ENCODE results near the gene CCDC146.
"Not testable (repeated sequence)": the region's sequence is repeated elsewhere in the genome, so short reads cannot be mapped to it uniquely, and the experiment has no call there.

Gene CCDC146

DNA sequence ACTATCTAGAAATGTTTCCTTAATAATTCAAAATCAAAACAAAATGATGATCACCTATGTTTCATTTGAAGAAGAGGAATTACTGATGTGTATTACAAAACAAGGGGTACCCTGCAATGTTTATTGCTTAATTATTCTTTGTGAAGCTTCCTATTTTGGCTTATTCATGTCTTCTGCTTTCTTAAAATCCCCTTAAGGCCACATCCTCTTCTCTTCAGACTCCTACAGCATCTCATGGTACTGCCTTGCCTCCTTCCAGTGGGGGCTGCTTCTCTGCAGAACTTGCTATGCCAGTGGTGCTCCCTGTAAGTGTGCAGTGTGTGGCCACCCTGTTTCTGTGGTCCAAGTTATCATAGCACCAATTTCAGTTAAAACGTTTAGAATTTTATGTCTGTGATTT lies 35.0 kb downstream of the CCDC146 start:
- peaks cover 3% of the 10 kb centered on the region for H3K4me1 ChIP-seq (ENCODE audit: control insufficient read depth, insufficient read depth, low read length)
- no peak overlapping the region for H3K9ac ChIP-seq (ENCODE audit: low read length)
- no peak overlapping the region for H3K4me3 ChIP-seq (ENCODE audit: low read length)
- H3K27ac ChIP-seq (ENCODE audit: low read depth, low read length), result no peak overlapping the region
- no peaks in the 10 kb centered on the region for H3K27me3 ChIP-seq (ENCODE audit: control insufficient read depth, insufficient read depth, low read length)
- no peaks in the 10 kb centered on the region for H3K36me3 ChIP-seq (ENCODE audit: control insufficient read depth, insufficient read depth, low read length)

DNA sequence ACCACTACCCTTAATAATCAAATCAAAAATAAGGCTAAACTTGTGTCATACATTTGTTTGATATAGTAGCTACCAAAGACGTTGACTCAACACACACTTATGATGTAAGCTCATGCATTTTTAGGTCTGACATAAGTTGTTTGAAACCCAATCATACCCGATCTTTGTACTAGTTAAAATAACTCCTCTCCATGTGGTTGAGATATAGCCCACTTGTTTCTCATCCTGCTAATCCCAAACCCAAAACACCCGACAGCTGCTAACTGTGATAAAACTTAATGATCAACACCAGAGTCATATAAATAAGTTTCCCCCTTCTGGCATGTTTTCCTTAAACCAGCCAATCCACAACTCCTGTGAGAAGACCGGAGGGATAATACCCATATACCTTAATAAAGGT lies 48.7 kb downstream of the CCDC146 start:
- H3K27me3 ChIP-seq (ENCODE audit: control insufficient read depth, insufficient read depth, low read length); H3K9ac ChIP-seq (ENCODE audit: low read length); H3K4me1 ChIP-seq (ENCODE audit: control insufficient read depth, insufficient read depth, low read length); H3K36me3 ChIP-seq (ENCODE audit: control insufficient read depth, insufficient read depth, low read length); H3K27ac ChIP-seq (ENCODE audit: low read depth, low read length); H3K4me3 ChIP-seq (ENCODE audit: low read length): not testable (repeated sequence)

DNA sequence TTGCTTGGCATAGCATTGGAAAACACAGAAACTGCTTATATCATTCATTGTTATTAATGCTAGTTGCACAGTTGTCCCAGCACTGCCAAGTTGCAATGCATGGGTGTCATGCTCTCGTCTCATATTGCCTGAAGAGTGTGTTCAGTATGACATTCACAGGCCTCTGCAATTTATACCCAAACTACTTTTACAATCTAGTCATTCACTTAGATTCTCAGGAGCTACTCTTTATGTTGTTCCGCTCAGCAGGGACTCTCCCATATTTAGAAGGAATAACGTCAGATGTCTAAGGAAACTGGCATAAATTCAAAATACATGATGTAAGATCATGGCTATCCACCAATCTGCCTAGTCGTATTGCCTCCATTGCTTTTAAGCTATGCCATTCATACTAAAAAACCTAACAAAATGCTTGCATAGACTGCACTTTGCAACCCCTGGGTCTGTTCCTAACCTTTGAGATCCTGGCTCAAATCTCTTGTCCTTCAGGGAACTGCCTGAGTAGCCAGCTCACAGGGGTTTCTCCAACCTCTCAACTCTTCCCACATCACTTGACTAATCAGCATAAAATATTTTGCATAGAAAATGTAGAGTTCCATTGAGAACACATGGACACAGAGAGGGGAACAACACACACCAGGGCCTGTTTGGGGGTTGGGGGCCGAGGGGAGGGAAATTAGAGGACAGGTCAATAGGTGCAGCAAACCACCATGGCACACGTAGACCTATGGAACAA lies 50.2 kb downstream of the CCDC146 start:
- H3K36me3 ChIP-seq (ENCODE audit: control insufficient read depth, insufficient read depth, low read length); H3K4me3 ChIP-seq (ENCODE audit: low read length); H3K27me3 ChIP-seq (ENCODE audit: control insufficient read depth, insufficient read depth, low read length); H3K4me1 ChIP-seq (ENCODE audit: control insufficient read depth, insufficient read depth, low read length); H3K27ac ChIP-seq (ENCODE audit: low read depth, low read length); H3K9ac ChIP-seq (ENCODE audit: low read length): not testable (repeated sequence)

DNA sequence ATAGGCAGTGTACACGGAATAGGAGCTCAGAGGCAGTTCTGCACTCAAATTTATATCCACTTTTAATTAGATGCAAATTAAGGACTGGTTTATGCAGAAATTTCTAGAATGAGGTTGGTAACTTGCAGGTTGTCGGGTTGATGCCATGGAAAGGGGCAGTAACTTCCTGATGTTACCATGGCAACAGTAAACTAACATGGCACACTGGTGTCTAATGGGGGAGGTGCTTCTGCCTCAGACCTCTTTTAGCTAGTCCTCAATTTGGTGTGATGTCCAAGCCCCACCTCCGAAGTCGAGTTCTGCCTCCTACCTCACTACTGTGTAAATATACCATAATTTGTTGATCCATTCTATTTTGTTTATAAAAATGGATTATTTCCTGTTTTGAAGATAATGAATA lies 52.0 kb downstream of the CCDC146 start:
- not testable (repeated sequence) for H3K27me3 ChIP-seq (ENCODE audit: control insufficient read depth, insufficient read depth, low read length); H3K27ac ChIP-seq (ENCODE audit: low read depth, low read length); H3K36me3 ChIP-seq (ENCODE audit: control insufficient read depth, insufficient read depth, low read length); H3K4me3 ChIP-seq (ENCODE audit: low read length); H3K9ac ChIP-seq (ENCODE audit: low read length); H3K4me1 ChIP-seq (ENCODE audit: control insufficient read depth, insufficient read depth, low read length)

DNA sequence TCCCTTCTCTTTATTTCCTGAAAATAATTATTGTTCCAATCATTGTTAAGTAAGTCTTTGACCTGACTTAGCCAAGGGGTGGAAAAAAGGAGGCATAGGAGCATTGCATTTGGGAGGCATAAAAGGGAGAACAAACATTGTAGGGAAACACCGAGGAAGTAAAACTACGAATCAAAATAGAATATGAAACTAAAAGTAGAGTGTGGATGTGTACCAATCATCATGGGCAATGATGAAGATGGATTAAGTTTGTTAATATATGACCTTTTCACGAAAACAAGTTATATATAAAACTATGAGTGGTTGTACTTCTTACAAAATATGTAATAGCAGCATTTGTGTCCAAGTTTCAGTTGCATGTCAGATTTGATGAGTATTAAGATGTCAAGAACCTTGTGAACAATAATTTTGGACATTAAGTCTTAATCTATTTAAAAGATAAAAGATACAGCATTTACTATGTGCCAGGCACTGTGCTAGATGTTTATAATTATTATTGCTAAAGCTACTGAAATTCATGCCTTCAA lies 52.9 kb downstream of the CCDC146 start:
- not testable (repeated sequence) for H3K27me3 ChIP-seq (ENCODE audit: control insufficient read depth, insufficient read depth, low read length)

DNA sequence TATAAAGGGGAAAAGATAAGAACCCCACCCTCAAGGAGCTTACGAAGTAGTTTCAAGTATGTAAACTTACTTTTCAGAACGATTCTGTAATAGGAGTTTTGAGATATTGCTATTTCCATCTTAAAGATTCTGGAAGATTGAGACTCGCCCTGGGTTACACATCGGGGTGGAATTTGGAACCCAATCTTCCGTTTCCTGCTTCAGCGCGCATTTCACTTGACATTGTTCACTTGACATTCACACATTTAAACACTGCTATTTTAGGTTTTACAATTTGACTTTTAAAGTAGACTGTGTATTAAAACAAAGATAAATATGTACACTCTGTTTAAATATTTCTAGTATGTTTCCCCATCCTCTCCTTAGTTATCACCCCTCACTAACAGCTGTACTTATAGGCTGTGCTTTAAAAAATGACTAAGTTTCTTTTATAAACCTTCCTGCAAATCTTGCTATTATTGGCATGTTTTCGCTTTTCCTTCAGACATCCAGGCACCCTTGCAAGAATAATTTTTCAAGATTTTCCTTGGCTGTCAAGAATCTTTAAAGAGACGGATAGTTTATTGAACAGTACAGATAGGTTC lies 55.0 kb downstream of the CCDC146 start:
- H3K9ac ChIP-seq (ENCODE audit: low read length); H3K27me3 ChIP-seq (ENCODE audit: control insufficient read depth, insufficient read depth, low read length); H3K27ac ChIP-seq (ENCODE audit: low read depth, low read length); H3K36me3 ChIP-seq (ENCODE audit: control insufficient read depth, insufficient read depth, low read length); H3K4me1 ChIP-seq (ENCODE audit: control insufficient read depth, insufficient read depth, low read length); H3K4me3 ChIP-seq (ENCODE audit: low read length): not testable (repeated sequence)

More for the DNA sequence above, 52.9 kb downstream of the CCDC146 start:
- not testable (repeated sequence) for H3K4me3 ChIP-seq (ENCODE audit: low read length); H3K9ac ChIP-seq (ENCODE audit: low read length); H3K36me3 ChIP-seq (ENCODE audit: control insufficient read depth, insufficient read depth, low read length); H3K4me1 ChIP-seq (ENCODE audit: control insufficient read depth, insufficient read depth, low read length); H3K27ac ChIP-seq (ENCODE audit: low read depth, low read length)

DNA sequence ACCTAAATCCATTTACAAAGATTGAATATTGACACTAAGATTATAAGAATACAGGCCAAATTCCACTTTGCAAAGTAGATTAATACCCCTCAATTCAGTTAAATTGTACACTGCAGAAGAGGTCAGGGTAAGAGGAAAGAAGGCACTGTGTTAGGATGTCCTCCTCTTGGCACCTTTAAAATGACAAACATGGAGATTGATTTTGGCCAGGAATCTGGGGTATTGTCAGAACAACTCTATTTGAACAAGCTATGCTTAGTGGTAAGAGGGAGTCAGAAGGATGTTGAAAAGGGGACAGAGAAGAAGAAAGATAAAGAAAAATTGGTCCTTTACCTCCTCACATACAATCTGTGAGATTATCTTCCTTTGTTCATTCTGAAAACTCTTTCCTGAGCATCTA lies 55.6 kb downstream of the CCDC146 start:
- H3K9ac ChIP-seq (ENCODE audit: low read length); H3K36me3 ChIP-seq (ENCODE audit: control insufficient read depth, insufficient read depth, low read length); H3K4me3 ChIP-seq (ENCODE audit: low read length); H3K4me1 ChIP-seq (ENCODE audit: control insufficient read depth, insufficient read depth, low read length); H3K27me3 ChIP-seq (ENCODE audit: control insufficient read depth, insufficient read depth, low read length); H3K27ac ChIP-seq (ENCODE audit: low read depth, low read length): not testable (repeated sequence)

DNA sequence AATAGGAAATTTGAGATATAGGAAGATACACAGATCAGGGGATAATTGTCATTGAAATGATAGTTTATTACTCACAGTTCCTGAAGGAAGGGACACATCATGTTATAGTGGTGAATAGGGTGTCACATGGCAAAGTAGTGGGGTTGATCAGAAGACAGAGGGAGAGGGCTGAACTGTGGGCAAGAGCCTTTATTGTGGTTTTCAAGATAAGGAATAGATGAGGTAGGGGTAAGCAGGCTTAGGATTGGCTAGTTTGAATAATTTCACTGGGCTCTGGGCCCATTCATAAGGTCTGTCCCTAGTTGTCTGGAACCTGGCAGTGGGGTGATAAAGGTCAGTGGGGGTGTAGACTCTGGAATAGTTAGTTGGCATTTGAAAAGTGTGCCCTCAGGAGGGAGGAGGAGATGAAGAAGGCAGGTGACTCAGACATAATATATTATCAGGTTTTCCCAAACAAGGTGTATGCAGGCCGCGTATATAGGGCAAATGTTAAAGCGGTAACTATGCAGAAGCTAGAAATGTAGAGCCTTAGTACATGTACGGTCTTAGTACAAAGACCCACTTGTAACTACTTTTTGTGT lies 58.7 kb downstream of the CCDC146 start:
- no peaks in the 10 kb centered on the region for H3K36me3 ChIP-seq (ENCODE audit: control insufficient read depth, insufficient read depth, low read length)
- H3K4me1 ChIP-seq (ENCODE audit: control insufficient read depth, insufficient read depth, low read length), result peaks cover 8% of the 10 kb centered on the region
- H3K27ac ChIP-seq (ENCODE audit: low read depth, low read length), result no peak overlapping the region
- no peak overlapping the region for H3K4me3 ChIP-seq (ENCODE audit: low read length)
- H3K27me3 ChIP-seq (ENCODE audit: control insufficient read depth, insufficient read depth, low read length), result no peaks in the 10 kb centered on the region
- H3K9ac ChIP-seq (ENCODE audit: low read length), result no peak overlapping the region

DNA sequence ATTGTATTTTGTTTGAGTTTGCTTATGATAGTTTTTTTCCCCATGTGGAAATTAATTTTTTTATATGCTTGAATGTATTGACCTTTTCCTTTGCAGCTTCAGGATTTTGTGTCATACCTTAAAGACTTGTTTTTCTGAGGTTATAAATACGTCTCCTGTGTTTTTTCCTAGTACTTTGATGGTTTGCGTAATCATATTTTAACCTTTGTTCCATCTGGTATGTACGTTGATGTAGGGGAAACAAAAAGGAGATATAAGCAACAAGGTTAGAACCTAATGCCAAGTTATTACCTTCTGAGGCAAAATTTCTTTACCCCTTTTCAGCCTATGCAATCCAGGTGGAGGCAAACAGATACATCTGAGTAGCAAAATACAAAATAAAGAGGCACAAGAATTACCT lies 59.3 kb downstream of the CCDC146 start:
- H3K4me3 ChIP-seq (ENCODE audit: low read length), result no peak overlapping the region
- no peaks in the 10 kb centered on the region for H3K36me3 ChIP-seq (ENCODE audit: control insufficient read depth, insufficient read depth, low read length)
- peaks cover 8% of the 10 kb centered on the region for H3K4me1 ChIP-seq (ENCODE audit: control insufficient read depth, insufficient read depth, low read length)
- H3K9ac ChIP-seq (ENCODE audit: low read length), result no peak overlapping the region
- no peaks in the 10 kb centered on the region for H3K27me3 ChIP-seq (ENCODE audit: control insufficient read depth, insufficient read depth, low read length)
- no peak overlapping the region for H3K27ac ChIP-seq (ENCODE audit: low read depth, low read length)

DNA sequence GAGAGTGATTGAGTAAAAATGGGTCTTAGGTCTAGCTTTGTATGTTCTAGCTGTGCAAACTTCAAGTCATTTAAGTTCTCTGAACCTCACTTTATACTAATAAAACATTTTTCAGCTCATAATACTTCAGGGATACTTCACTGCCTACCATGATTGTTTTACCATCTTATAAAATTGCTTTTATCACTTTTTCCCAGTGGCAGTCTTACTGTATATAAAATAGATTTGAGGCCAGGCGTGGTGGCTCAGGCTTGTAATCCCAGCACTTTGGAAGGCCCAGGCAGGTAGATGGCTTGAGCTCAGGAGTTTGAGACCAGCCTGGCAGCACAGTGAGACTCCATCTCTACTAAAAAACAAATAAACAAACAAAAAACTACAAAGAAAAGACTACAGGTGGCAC lies 59.8 kb downstream of the CCDC146 start:
- Histone ChIP-seq H3K27me3 (ENCODE audit: control insufficient read depth, insufficient read depth, low read length) (no peaks in the 10 kb centered on the region), H3K27ac (ENCODE audit: low read depth, low read length) (no peak overlapping the region), H3K36me3 (ENCODE audit: control insufficient read depth, insufficient read depth, low read length) (no peaks in the 10 kb centered on the region), H3K9ac (ENCODE audit: low read length) (no peak overlapping the region), H3K4me1 (ENCODE audit: control insufficient read depth, insufficient read depth, low read length) (peaks cover 8% of the 10 kb centered on the region), H3K4me3 (ENCODE audit: low read length) (no peak overlapping the region)

DNA sequence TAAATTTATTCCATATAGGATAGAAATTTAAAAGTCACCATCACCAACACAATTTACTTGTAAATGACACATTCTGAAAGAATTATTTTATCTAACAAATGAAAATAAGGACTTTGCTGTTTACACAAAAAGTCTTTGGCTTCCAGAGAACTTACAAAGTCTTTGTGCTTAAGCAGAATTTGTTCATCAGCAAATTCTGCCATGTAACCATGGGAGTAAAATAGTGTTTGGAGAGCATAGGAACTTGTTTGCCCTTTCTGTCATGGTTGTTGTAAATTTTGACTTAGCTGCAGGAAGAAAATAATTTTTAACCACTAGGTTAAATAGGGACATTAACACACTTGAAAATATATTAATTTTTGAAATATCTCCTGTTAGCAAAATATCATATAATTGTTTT lies 62.0 kb downstream of the CCDC146 start:
- peak overlapping the region; percentile 75 for H3K27ac ChIP-seq (ENCODE audit: low read depth, low read length)

DNA sequence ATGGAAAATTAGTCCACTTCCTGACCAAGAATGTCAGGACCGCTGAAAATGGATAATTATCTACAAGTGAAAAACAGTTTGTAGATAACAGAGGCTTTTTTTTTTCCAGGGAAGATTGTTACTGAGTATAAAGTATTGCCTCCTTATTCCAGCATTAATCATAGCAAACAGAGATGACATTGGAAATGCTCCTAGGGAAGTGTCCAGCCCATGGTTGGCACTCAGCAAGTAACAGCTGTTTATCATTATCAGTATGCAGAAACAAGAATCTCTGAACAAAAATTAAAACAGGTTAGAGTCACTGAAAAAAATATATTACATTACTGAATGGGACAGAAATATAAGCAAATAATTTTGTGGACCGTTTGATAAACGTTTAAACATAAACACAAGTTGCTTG lies 62.6 kb downstream of the CCDC146 start:
- H3K9ac ChIP-seq (ENCODE audit: low read length), result no peak overlapping the region
- no peak overlapping the region for H3K4me3 ChIP-seq (ENCODE audit: low read length)
- H3K4me1 ChIP-seq (ENCODE audit: control insufficient read depth, insufficient read depth, low read length), result peaks cover 8% of the 10 kb centered on the region
- H3K27me3 ChIP-seq (ENCODE audit: control insufficient read depth, insufficient read depth, low read length), result no peaks in the 10 kb centered on the region
- no peaks in the 10 kb centered on the region for H3K36me3 ChIP-seq (ENCODE audit: control insufficient read depth, insufficient read depth, low read length)
- peak overlapping the region; percentile 44 for H3K27ac ChIP-seq (ENCODE audit: low read depth, low read length)

More for the DNA sequence above, 62.0 kb downstream of the CCDC146 start:
- Histone ChIP-seq H3K4me3 (ENCODE audit: low read length) (no peak overlapping the region), H3K36me3 (ENCODE audit: control insufficient read depth, insufficient read depth, low read length) (no peaks in the 10 kb centered on the region), H3K4me1 (ENCODE audit: control insufficient read depth, insufficient read depth, low read length) (peaks cover 8% of the 10 kb centered on the region), H3K9ac (ENCODE audit: low read length) (no peak overlapping the region), H3K27me3 (ENCODE audit: control insufficient read depth, insufficient read depth, low read length) (no peaks in the 10 kb centered on the region)

DNA sequence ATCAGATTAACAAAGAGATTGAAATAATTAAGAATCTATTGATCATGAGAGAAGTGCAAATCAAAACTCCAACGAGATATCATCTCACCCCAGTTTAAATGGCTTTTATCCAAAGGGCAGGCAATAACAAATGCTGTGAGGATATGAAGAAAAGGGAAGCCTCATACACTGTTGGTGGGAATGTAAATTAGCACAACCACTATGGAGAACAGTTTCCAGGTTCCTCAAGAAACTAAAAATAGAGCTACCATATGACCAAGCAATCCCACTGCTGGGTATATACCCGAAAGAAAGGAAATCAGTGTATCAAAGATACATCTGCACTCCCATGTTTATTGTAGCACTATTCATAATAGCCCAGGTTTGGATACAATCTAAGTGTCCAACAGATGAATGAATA lies 63.5 kb downstream of the CCDC146 start:
- Histone ChIP-seq H3K4me1 (ENCODE audit: control insufficient read depth, insufficient read depth, low read length) (peaks cover 8% of the 10 kb centered on the region), H3K27ac (ENCODE audit: low read depth, low read length) (no peak overlapping the region), H3K4me3 (ENCODE audit: low read length) (no peak overlapping the region), H3K9ac (ENCODE audit: low read length) (no peak overlapping the region), H3K36me3 (ENCODE audit: control insufficient read depth, insufficient read depth, low read length) (no peaks in the 10 kb centered on the region), H3K27me3 (ENCODE audit: control insufficient read depth, insufficient read depth, low read length) (no peaks in the 10 kb centered on the region)
